Hepatocyte (in vitro differentiated cells): ENCODE data around the gene ZNF793. TPM values are rescaled to one million over a fixed set of nuclear protein-coding genes. Genes with fewer than 3 reads are reported as not detected.

Experiments
- DNase-seq: peaks from one replicate; pipeline ENCODE4 v3.0.0-alpha.2; 2016; ENCODE audit warnings: low spot score
- H2AFZ ChIP-seq: fragments of 200-600 bp; sonication (generic); 2 replicates; pipeline ENCODE4 v1.6.0; 2016; ENCODE audit warnings: antibody characterized with exemption, mild to moderate bottlenecking
- H3K27ac ChIP-seq: fragments of 200-600 bp; sonication (generic); 2 replicates; pipeline ENCODE4 v1.5.1; 2016; ENCODE audit warnings: mild to moderate bottlenecking
- H3K27me3 ChIP-seq: fragments of 200-600 bp; sonication (generic); 2 replicates; pipeline ENCODE4 v1.6.1; 2016
- H3K36me3 ChIP-seq: fragments of 200-600 bp; sonication (generic); replicated peaks from 2 replicates; pipeline ENCODE4 v1.5.1; 2016; ENCODE audit warnings: low read depth; ENCODE audit not compliant: insufficient read depth
- H3K4me1 ChIP-seq: fragments of 200-600 bp; sonication (generic); 2 replicates; pipeline ENCODE4 v1.5.1; 2016; ENCODE audit warnings: mild to moderate bottlenecking, moderate library complexity; ENCODE audit not compliant: insufficient read depth
- H3K4me2 ChIP-seq: fragments of 200-600 bp; sonication (generic); 2 replicates; pipeline ENCODE4 v1.6.0; 2016
- H3K4me3 ChIP-seq: fragments of 200-600 bp; sonication (generic); 2 replicates; pipeline ENCODE4 v1.5.1; 2016; ENCODE audit warnings: mild to moderate bottlenecking
- H3K79me2 ChIP-seq: fragments of 200-600 bp; sonication (generic); 2 replicates; pipeline ENCODE4 v1.6.0; 2017; ENCODE audit warnings: mild to moderate bottlenecking
- H3K9me2 ChIP-seq: fragments of 200-600 bp; sonication (generic); replicated peaks from 2 replicates; pipeline ENCODE4 v1.6.0; 2017; ENCODE audit warnings: mild to moderate bottlenecking; ENCODE audit not compliant: insufficient read depth
- H3K9me3 ChIP-seq: fragments of 200-600 bp; sonication (generic); 2 replicates; pipeline ENCODE4 v1.5.1; 2016; ENCODE audit warnings: low read depth, mild to moderate bottlenecking
- H4K20me1 ChIP-seq: fragments of 200-600 bp; sonication (generic); 2 replicates; pipeline ENCODE4 v1.6.0; 2016; ENCODE audit warnings: mild to moderate bottlenecking; ENCODE audit not compliant: insufficient read depth, poor library complexity, severe bottlenecking
- EZH2 ChIP-seq: fragments of 200-600 bp; sonication (generic); IDR thresholded peaks from 2 replicates; pipeline ENCODE4 v1.6.1; 2016; ENCODE audit warnings: antibody characterized with exemption, mild to moderate bottlenecking, borderline replicate concordance
- EZH2phosphoT487 ChIP-seq: fragments of 200-600 bp; sonication (generic); IDR thresholded peaks from one replicate; pipeline ENCODE4 v1.6.1; 2018; ENCODE audit warnings: antibody characterized with exemption, mild to moderate bottlenecking, low read depth, moderate library complexity; ENCODE audit not compliant: unreplicated experiment, severe bottlenecking
- WGBS: methylation state at CpG from one replicate; pipeline ENCODE4 v1.1.6; 2016; ENCODE audit warnings: low lambda C conversion rate; ENCODE audit errors: missing lambda C conversion rate; 5-methylcytosine and 5-hydroxymethylcytosine counted together
- polyA plus RNA-seq: library from polyadenylated mRNA; unstranded; fragments of >200 nt; fragmentation: Nextera tagmentation; extraction: Ambion mirVana; gene quantifications from 2 replicates; pipeline ENCODE4 v1.2.1, GENCODE V29; 2016
- total RNA-seq: library from RNA; depleted of rRNA; stranded (reverse); fragments of >200 nt; gene quantifications from 2 replicates; pipeline ENCODE4 v1.2.3, GENCODE V29; 2014
- TF ChIP-seq, protein P1 (sequence below): fragments of 200-600 bp; sonication (generic); IDR thresholded peaks from 2 replicates; pipeline ENCODE4 v1.5.1; 2016; ENCODE audit warnings: antibody characterized with exemption, mild to moderate bottlenecking; ENCODE audit not compliant: poor library complexity

Gene ZNF793
- 5.1 and 5.8 TPM in 2 replicates for total RNA-seq
- 6.0 and 6.2 TPM in 2 replicates for polyA plus RNA-seq

DNA sequence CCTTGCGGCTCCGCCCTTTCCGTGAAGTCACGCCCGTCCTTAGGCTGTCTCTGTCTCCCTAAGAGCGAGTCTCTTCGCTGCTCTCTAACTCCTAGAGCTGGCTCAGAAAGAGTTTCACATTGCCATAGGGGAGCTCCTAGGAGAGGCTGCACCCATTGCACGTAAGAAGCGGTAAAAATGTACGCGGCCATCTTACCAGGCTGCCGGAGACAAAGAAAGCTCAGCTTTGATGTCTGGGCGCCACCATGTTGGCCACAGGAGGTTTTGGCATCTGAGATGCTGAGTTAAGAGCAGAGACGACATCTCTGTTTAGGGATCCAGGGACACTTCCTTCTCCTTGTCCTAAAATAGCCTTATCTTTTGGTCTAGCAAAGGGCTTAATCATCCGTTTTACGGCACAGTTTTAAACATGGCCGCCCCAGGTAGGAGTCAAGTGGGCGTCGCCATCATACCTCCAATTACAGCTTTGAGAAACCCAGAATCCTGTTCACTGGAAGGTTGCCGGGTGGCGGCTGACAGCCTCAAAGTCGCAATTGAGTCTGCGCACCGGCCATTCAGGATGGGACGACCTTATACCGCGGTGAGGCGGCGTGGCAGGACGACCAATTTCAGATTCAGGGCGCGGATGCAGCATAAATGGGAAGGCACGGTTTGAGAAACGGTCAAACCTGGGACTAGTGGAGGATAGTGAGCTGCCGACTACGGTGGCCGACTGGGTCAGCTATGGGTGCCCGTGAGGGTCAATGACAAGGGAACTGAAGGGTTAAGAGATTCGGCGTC, at the start of gene ZNF793:
Gene ZNF793, plus strand, starts transcription at position 553 of the 780 bp plus-strand sequence. CDS start 16,501 bp downstream, outside the sequence.
- WGBS: 4% methylated on average over 40 of the region's 40 CpGs
- H3K4me3 ChIP-seq: peak within 1 kb of the TSS; percentile 93
- no peaks in the 10 kb centered on the region for H3K9me2 ChIP-seq
- H3K27ac ChIP-seq: peak within 1 kb of the TSS; percentile 99
- no peak for TF ChIP-seq EZH2phosphoT487
- no peak for TF ChIP-seq EZH2
- TF ChIP-seq, protein P1, sequence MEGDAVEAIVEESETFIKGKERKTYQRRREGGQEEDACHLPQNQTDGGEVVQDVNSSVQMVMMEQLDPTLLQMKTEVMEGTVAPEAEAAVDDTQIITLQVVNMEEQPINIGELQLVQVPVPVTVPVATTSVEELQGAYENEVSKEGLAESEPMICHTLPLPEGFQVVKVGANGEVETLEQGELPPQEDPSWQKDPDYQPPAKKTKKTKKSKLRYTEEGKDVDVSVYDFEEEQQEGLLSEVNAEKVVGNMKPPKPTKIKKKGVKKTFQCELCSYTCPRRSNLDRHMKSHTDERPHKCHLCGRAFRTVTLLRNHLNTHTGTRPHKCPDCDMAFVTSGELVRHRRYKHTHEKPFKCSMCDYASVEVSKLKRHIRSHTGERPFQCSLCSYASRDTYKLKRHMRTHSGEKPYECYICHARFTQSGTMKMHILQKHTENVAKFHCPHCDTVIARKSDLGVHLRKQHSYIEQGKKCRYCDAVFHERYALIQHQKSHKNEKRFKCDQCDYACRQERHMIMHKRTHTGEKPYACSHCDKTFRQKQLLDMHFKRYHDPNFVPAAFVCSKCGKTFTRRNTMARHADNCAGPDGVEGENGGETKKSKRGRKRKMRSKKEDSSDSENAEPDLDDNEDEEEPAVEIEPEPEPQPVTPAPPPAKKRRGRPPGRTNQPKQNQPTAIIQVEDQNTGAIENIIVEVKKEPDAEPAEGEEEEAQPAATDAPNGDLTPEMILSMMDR: no peak
- peak; percentile 91 for DNase-seq
- H4K20me1 ChIP-seq: no peaks in the 10 kb centered on the region
- H3K36me3 ChIP-seq: no peaks in the 10 kb centered on the region
- no peaks in the 10 kb centered on the region for H3K27me3 ChIP-seq
- peak within 1 kb of the TSS; percentile 92 for H2AFZ ChIP-seq
- peaks cover 3% of the 10 kb centered on the region for H3K79me2 ChIP-seq
- peak within 1 kb of the TSS; percentile 85 for H3K4me2 ChIP-seq
- H3K4me1 ChIP-seq: peaks cover 4% of the 10 kb centered on the region
- H3K9me3 ChIP-seq: no peaks in the 10 kb centered on the region

DNA sequence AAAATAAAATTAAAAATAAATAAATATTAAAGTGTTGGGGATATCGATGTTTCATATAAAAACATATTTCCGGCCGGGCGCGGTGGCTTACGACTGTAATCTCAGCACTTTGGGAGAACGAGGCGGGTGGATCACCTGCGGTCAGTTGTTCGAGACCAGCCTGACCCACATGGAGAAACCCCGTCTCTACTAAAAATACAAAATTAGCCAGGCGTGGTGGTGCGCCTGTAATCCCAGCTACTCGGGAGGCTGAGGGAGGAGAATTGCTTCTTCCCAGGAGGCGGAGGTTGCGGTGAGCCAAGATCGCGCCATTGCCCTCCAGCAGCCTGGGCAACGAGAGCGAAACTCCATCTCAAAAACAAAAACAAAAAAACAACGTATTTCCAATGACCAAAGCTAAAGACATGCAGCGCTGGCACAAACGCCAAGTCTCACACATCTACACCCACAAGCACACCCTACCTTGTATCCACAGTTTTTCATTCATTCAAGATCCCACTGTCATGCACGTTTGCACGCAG, 40.4 kb upstream of the ZNF793 start:
- peak overlapping the region; percentile 97 for H3K4me2 ChIP-seq
- no peaks in the 10 kb centered on the region for H3K9me2 ChIP-seq
- no peak for DNase-seq
- no peaks in the 10 kb centered on the region for H3K27me3 ChIP-seq
- WGBS: 47% methylated on average over 25 of the region's 25 CpGs
- peaks cover 11% of the 10 kb centered on the region for H3K4me1 ChIP-seq
- H3K4me3 ChIP-seq: peak overlapping the region; percentile 99
- H3K79me2 ChIP-seq: peaks cover 34% of the 10 kb centered on the region
- peak overlapping the region; percentile 80 for H3K27ac ChIP-seq
- no peak for TF ChIP-seq EZH2phosphoT487
- TF ChIP-seq, protein P1: no peak
- TF ChIP-seq EZH2: no peak
- H4K20me1 ChIP-seq: no peaks in the 10 kb centered on the region
- H3K36me3 ChIP-seq: peaks cover 5% of the 10 kb centered on the region
- peaks cover 11% of the 10 kb centered on the region for H3K9me3 ChIP-seq
- H2AFZ ChIP-seq: peak overlapping the region; percentile 87

DNA sequence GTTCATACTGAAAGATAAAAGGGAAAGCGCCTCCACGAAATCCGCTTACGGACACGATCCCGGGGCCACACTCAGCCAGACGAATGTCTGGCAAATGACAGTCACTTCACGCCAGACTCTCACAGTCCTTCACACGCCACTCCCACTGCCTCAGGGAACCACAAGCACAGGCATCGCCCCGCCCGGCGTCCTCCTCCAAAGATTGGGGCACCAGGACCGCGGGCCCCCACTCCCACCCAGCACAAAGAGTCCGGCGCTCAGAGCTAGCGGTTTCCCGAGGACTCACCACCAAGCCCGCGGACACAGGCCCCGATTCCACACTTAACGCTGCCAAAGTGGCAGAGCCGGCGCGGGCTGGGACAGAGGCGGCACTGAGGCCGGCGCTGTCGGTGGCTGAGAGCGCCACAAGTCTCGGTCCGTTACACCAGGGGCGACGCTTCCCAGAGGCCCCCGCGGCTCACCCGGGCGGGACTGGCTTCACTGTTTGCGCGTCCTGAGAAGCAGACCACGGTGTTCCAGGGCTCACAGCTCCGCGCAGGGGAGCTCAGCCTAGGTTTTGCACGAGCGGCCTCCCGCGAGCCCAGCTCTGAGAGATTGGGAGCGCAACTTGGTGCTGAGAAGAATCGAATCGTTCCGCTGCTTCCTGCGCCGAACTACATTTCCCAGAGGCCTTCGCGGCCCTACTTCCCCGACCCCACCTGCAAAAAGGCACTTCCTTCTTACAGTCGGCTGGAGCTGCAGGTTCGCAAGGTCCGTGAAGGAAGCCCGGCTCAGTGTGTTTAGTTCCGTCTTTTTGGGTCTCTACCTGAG, 39.7 kb upstream of the ZNF793 start, which contains the start of gene ZNF569:
Gene ZNF569, minus strand, starts transcription at position 647 of the 810 bp plus-strand sequence. CDS start 22,523 bp downstream, outside the sequence.
- peaks cover 11% of the 10 kb centered on the region for H3K4me1 ChIP-seq
- H3K27ac ChIP-seq: peak within 1 kb of the TSS; percentile 94
- under 1% methylated on average over 61 of the region's 62 CpGs for WGBS
- H2AFZ ChIP-seq: peak within 1 kb of the TSS; percentile 87
- H3K9me3 ChIP-seq: peaks cover 10% of the 10 kb centered on the region
- H3K36me3 ChIP-seq: peaks cover 5% of the 10 kb centered on the region
- H4K20me1 ChIP-seq: no peaks in the 10 kb centered on the region
- H3K4me3 ChIP-seq: peak within 1 kb of the TSS; percentile 99
- DNase-seq: peak; percentile 92
- H3K4me2 ChIP-seq: peak within 1 kb of the TSS; percentile 97
- no peaks in the 10 kb centered on the region for H3K27me3 ChIP-seq
- no peaks in the 10 kb centered on the region for H3K9me2 ChIP-seq
- H3K79me2 ChIP-seq: peaks cover 41% of the 10 kb centered on the region
- TF ChIP-seq EZH2phosphoT487 (no peak), EZH2 (no peak)
- TF ChIP-seq, protein P1: no peak
